PC-9 (cell line): ENCODE measurements around the gene MVP.

Experiments
- CTCF ChIP-seq: fragments of 200-600 bp; sonication (generic); conservative IDR thresholded peaks from 2 replicates; pipeline ENCODE4 v1.6.1; 2017; ENCODE audit warnings: mixed run types, antibody characterized with exemption, mild to moderate bottlenecking, moderate library complexity
- EZH2 ChIP-seq: fragments of 200-600 bp; sonication (generic); IDR thresholded peaks from 2 replicates; pipeline ENCODE4 v1.8.0; 2017; ENCODE audit warnings: antibody characterized with exemption, low read depth

- TF ChIP-seq EZH2 (no peak), CTCF (no peak)
These were observed 756 bp upstream of the MVP start for GRCh38 chr16:29819506-29819905.
